ENCODE results near the gene TRIP4.

GRCh38 chr15:64456634-64457108 is 69.0 kb downstream of the TRIP4 start:
- TF ChIP-seq PATZ1 (CRISPR knock-in tag; IDR thresholded peaks at IDR 0.05; ENCODE audit: borderline replicate concordance) (no peak), PREB (CRISPR knock-in tag; IDR thresholded peaks at IDR 0.05) (no peak), USF2 (CRISPR knock-in tag; IDR thresholded peaks at IDR 0.05) (no peak), IRF1 (CRISPR knock-in tag; IDR thresholded peaks at IDR 0.05; ENCODE audit: borderline replicate concordance) (no peak), POLR2A (conservative IDR thresholded peaks at IDR 0.05) (no peak), ZNF445 (CRISPR knock-in tag; IDR thresholded peaks at IDR 0.05; ENCODE audit: low read depth) (no peak), CAMTA2 (CRISPR knock-in tag; conservative IDR thresholded peaks at IDR 0.05) (no peak), REST (IDR thresholded peaks at IDR 0.05; ENCODE audit: borderline replicate concordance) (no peak), REST (CRISPR knock-in tag; IDR thresholded peaks at IDR 0.05; ENCODE audit: low read depth) (no peak), NR0B1 (IDR thresholded peaks at IDR 0.05; ENCODE audit: partially characterized antibody) (no peak), GATAD2B (IDR thresholded peaks at IDR 0.05; ENCODE audit: borderline replicate concordance) (no peak), PHF20 (IDR thresholded peaks at IDR 0.05; ENCODE audit: partially characterized antibody) (no peak), KAT7 (CRISPR knock-in tag; IDR thresholded peaks at IDR 0.05; ENCODE audit: borderline replicate concordance) (no peak), SRSF3 (IDR thresholded peaks at IDR 0.05; ENCODE audit: insufficient read depth, low read length) (no peak)

Measured in K562 (cell line).